IPS-18a (cell line): ENCODE data around the gene RBM42.

Experiments
- H3K27ac ChIP-seq: one replicate; pipeline ENCODE4 v1.5.1; 2013; ENCODE audit warnings: low read length
- H3K27me3 ChIP-seq: one replicate; pipeline ENCODE4 v1.6.1; 2013; ENCODE audit warnings: mild to moderate bottlenecking, low read length; ENCODE audit not compliant: control insufficient read depth, insufficient read depth
- H3K36me3 ChIP-seq: one replicate; pipeline ENCODE4 v1.6.1; 2013; ENCODE audit warnings: low read depth, low read length; ENCODE audit not compliant: control insufficient read depth
- H3K4me1 ChIP-seq: one replicate; pipeline ENCODE4 v1.6.1; 2013; ENCODE audit warnings: low read depth, low read length; ENCODE audit not compliant: control insufficient read depth
- H3K4me3 ChIP-seq: one replicate; pipeline ENCODE4 v1.5.1; 2013; ENCODE audit warnings: low read length
- H3K9ac ChIP-seq: one replicate; pipeline ENCODE4 v1.6.1; 2013; ENCODE audit warnings: mild to moderate bottlenecking, low read length, moderate library complexity
- H3K9me3 ChIP-seq: one replicate; pipeline ENCODE4 v1.6.1; 2013; ENCODE audit warnings: low read depth, low read length; ENCODE audit not compliant: control insufficient read depth

The RBM42 gene

DNA sequence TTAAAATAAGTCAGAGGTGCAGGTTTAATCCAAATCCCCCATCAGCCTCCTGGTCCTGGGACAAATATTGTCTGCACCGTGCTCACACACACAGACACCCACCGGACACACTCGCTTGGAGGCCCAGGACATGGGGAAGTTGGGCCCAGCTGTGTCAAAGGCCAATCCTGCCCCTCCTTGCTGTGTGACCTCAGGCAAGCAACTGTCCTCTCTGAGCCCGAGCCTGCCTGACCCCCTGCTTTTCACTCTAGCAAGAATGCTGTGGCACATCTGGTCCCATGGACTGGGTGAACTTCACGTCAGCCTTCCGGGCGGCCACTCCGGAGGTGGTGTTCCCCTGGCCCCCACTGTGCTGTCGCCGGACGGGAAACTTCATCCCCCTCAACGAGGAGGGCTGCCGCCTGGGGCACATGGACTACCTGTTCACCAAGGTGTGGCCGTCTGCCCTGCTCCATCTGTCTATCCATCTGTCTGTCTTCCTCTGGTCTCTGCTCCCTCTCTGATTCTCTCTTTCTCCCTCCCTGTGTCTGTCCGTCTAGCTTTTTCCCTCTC is 46.8 kb downstream of the RBM42 start:
- no peaks in the 10 kb centered on the region for H3K4me1 ChIP-seq
- H3K4me3 ChIP-seq, result no peak overlapping the region
- H3K9me3 ChIP-seq, result no peaks in the 10 kb centered on the region
- H3K27ac ChIP-seq, result no peak overlapping the region
- no peaks in the 10 kb centered on the region for H3K36me3 ChIP-seq
- H3K27me3 ChIP-seq, result peaks cover 9% of the 10 kb centered on the region
- H3K9ac ChIP-seq, result no peak overlapping the region
